Measurements from ENCODE around the gene USPL1.

USPL1 gene

GRCh38 chr13:30664689-30665275 lies 47.1 kb downstream of the USPL1 start:
- Histone ChIP-seq H3K9me3 (ENCODE audit: low read length) (no peaks in the 10 kb centered on the region), H3K36me3 (ENCODE audit: insufficient read depth, low read length) (no peaks in the 10 kb centered on the region), H3K9ac (ENCODE audit: low read length) (no peak overlapping the region), H3K4me1 (ENCODE audit: insufficient read depth, low read length) (peaks cover 4% of the 10 kb centered on the region), H3K4me3 (ENCODE audit: low read depth in 1 of 2, low read length in 2 of 2) (no peak overlapping the region), H3K27ac (ENCODE audit: low read depth, low read length) (no peak overlapping the region), H3K27me3 (ENCODE audit: control insufficient read depth in 1 of 2, insufficient read depth in 2 of 2, low read length in 2 of 2) (no peaks in the 10 kb centered on the region)

GRCh38 chr13:30665638-30666037 lies 47.9 kb downstream of the USPL1 start:
- H3K4me3 ChIP-seq (ENCODE audit: low read depth in 1 of 2, low read length in 2 of 2) = no peak overlapping the region

GRCh38 chr13:30666113-30666512 lies 48.4 kb downstream of the USPL1 start:
- H3K36me3 ChIP-seq (ENCODE audit: insufficient read depth, low read length) = no peaks in the 10 kb centered on the region
- no peak overlapping the region for H3K27ac ChIP-seq (ENCODE audit: low read depth, low read length)
- no peaks in the 10 kb centered on the region for H3K9me3 ChIP-seq (ENCODE audit: low read length)
- no peak overlapping the region for H3K9ac ChIP-seq (ENCODE audit: low read length)
- no peaks in the 10 kb centered on the region for H3K27me3 ChIP-seq (ENCODE audit: control insufficient read depth in 1 of 2, insufficient read depth in 2 of 2, low read length in 2 of 2)
- no peaks in the 10 kb centered on the region for H3K4me1 ChIP-seq (ENCODE audit: insufficient read depth, low read length)
- no peak overlapping the region for H3K4me3 ChIP-seq (ENCODE audit: low read depth in 1 of 2, low read length in 2 of 2)

More at GRCh38 chr13:30665638-30666037, 47.9 kb downstream of the USPL1 start:
- Histone ChIP-seq H3K9ac (ENCODE audit: low read length) (no peak overlapping the region), H3K27ac (ENCODE audit: low read depth, low read length) (no peak overlapping the region), H3K27me3 (ENCODE audit: control insufficient read depth in 1 of 2, insufficient read depth in 2 of 2, low read length in 2 of 2) (no peaks in the 10 kb centered on the region), H3K4me1 (ENCODE audit: insufficient read depth, low read length) (no peaks in the 10 kb centered on the region), H3K9me3 (ENCODE audit: low read length) (no peaks in the 10 kb centered on the region), H3K36me3 (ENCODE audit: insufficient read depth, low read length) (no peaks in the 10 kb centered on the region)

- Histone ChIP-seq H3K4me3 (ENCODE audit: low read depth in 1 of 2, low read length in 2 of 2) (no peak overlapping the region), H3K36me3 (ENCODE audit: insufficient read depth, low read length) (no peaks in the 10 kb centered on the region), H3K27ac (ENCODE audit: low read depth, low read length) (no peak overlapping the region), H3K4me1 (ENCODE audit: insufficient read depth, low read length) (no peaks in the 10 kb centered on the region), H3K27me3 (ENCODE audit: control insufficient read depth in 1 of 2, insufficient read depth in 2 of 2, low read length in 2 of 2) (no peaks in the 10 kb centered on the region), H3K9ac (ENCODE audit: low read length) (no peak overlapping the region), H3K9me3 (ENCODE audit: low read length) (no peaks in the 10 kb centered on the region)
These were observed 49.3 kb downstream of the USPL1 start for GRCh38 chr13:30667014-30667413.

- Histone ChIP-seq H3K4me1 (ENCODE audit: insufficient read depth, low read length) (no peaks in the 10 kb centered on the region), H3K27ac (ENCODE audit: low read depth, low read length) (no peak overlapping the region), H3K9ac (ENCODE audit: low read length) (no peak overlapping the region), H3K9me3 (ENCODE audit: low read length) (no peaks in the 10 kb centered on the region), H3K27me3 (ENCODE audit: control insufficient read depth in 1 of 2, insufficient read depth in 2 of 2, low read length in 2 of 2) (no peaks in the 10 kb centered on the region), H3K4me3 (ENCODE audit: low read depth in 1 of 2, low read length in 2 of 2) (no peak overlapping the region), H3K36me3 (ENCODE audit: insufficient read depth, low read length) (no peaks in the 10 kb centered on the region)
These were observed 50.6 kb downstream of the USPL1 start for GRCh38 chr13:30668312-30668711.

GRCh38 chr13:30671271-30671815 lies 53.6 kb downstream of the USPL1 start:
- Histone ChIP-seq H3K4me1 (ENCODE audit: insufficient read depth, low read length) (no peaks in the 10 kb centered on the region), H3K27ac (ENCODE audit: low read depth, low read length) (no peak overlapping the region), H3K9me3 (ENCODE audit: low read length) (no peaks in the 10 kb centered on the region), H3K27me3 (ENCODE audit: control insufficient read depth in 1 of 2, insufficient read depth in 2 of 2, low read length in 2 of 2) (no peaks in the 10 kb centered on the region), H3K9ac (ENCODE audit: low read length) (no peak overlapping the region), H3K36me3 (ENCODE audit: insufficient read depth, low read length) (no peaks in the 10 kb centered on the region), H3K4me3 (ENCODE audit: low read depth in 1 of 2, low read length in 2 of 2) (no peak overlapping the region)

GRCh38 chr13:30673669-30674521 lies 56.2 kb downstream of the USPL1 start:
- Histone ChIP-seq H3K4me1 (ENCODE audit: insufficient read depth, low read length) (no peaks in the 10 kb centered on the region), H3K9me3 (ENCODE audit: low read length) (no peaks in the 10 kb centered on the region), H3K4me3 (ENCODE audit: low read depth in 1 of 2, low read length in 2 of 2) (peak overlapping the region; percentile 14 to 42), H3K9ac (ENCODE audit: low read length) (no peak overlapping the region), H3K27me3 (ENCODE audit: control insufficient read depth in 1 of 2, insufficient read depth in 2 of 2, low read length in 2 of 2) (no peaks in the 10 kb centered on the region), H3K36me3 (ENCODE audit: insufficient read depth, low read length) (no peaks in the 10 kb centered on the region), H3K27ac (ENCODE audit: low read depth, low read length) (peak overlapping the region; percentile 13)

- H3K9ac ChIP-seq (ENCODE audit: low read length) = no peak overlapping the region
- H3K27ac ChIP-seq (ENCODE audit: low read depth, low read length) = no peak overlapping the region
- no peak overlapping the region for H3K4me3 ChIP-seq (ENCODE audit: low read depth in 1 of 2, low read length in 2 of 2)
These were observed 58.0 kb downstream of the USPL1 start for GRCh38 chr13:30675717-30676116.

GRCh38 chr13:30676672-30677071 lies 59.0 kb downstream of the USPL1 start:
- Histone ChIP-seq H3K27me3 (ENCODE audit: control insufficient read depth in 1 of 2, insufficient read depth in 2 of 2, low read length in 2 of 2) (no peaks in the 10 kb centered on the region), H3K36me3 (ENCODE audit: insufficient read depth, low read length) (no peaks in the 10 kb centered on the region), H3K9me3 (ENCODE audit: low read length) (no peaks in the 10 kb centered on the region), H3K27ac (ENCODE audit: low read depth, low read length) (no peak overlapping the region), H3K4me3 (ENCODE audit: low read depth in 1 of 2, low read length in 2 of 2) (no peak overlapping the region), H3K9ac (ENCODE audit: low read length) (no peak overlapping the region), H3K4me1 (ENCODE audit: insufficient read depth, low read length) (peaks cover 2% of the 10 kb centered on the region)

More at GRCh38 chr13:30675717-30676116, 58.0 kb downstream of the USPL1 start:
- no peaks in the 10 kb centered on the region for H3K4me1 ChIP-seq (ENCODE audit: insufficient read depth, low read length)
- no peaks in the 10 kb centered on the region for H3K9me3 ChIP-seq (ENCODE audit: low read length)
- H3K27me3 ChIP-seq (ENCODE audit: control insufficient read depth in 1 of 2, insufficient read depth in 2 of 2, low read length in 2 of 2) = no peaks in the 10 kb centered on the region
- H3K36me3 ChIP-seq (ENCODE audit: insufficient read depth, low read length) = no peaks in the 10 kb centered on the region

- H3K9ac ChIP-seq (ENCODE audit: low read length) = no peak overlapping the region
- H3K4me1 ChIP-seq (ENCODE audit: insufficient read depth, low read length) = peaks cover 9% of the 10 kb centered on the region
- H3K27ac ChIP-seq (ENCODE audit: low read depth, low read length) = no peak overlapping the region
- H3K27me3 ChIP-seq (ENCODE audit: control insufficient read depth in 1 of 2, insufficient read depth in 2 of 2, low read length in 2 of 2) = no peaks in the 10 kb centered on the region
- no peaks in the 10 kb centered on the region for H3K36me3 ChIP-seq (ENCODE audit: insufficient read depth, low read length)
- no peaks in the 10 kb centered on the region for H3K9me3 ChIP-seq (ENCODE audit: low read length)
- no peak overlapping the region for H3K4me3 ChIP-seq (ENCODE audit: low read depth in 1 of 2, low read length in 2 of 2)
These were observed 62.0 kb downstream of the USPL1 start for GRCh38 chr13:30679483-30680330.

GRCh38 chr13:30681843-30682242 lies 64.1 kb downstream of the USPL1 start:
- peak overlapping the region; percentile 29 for H3K27ac ChIP-seq (ENCODE audit: low read depth, low read length)

More at GRCh38 chr13:30681843-30682242, 64.1 kb downstream of the USPL1 start:
- H3K9me3 ChIP-seq (ENCODE audit: low read length) = no peaks in the 10 kb centered on the region
- no peaks in the 10 kb centered on the region for H3K27me3 ChIP-seq (ENCODE audit: control insufficient read depth in 1 of 2, insufficient read depth in 2 of 2, low read length in 2 of 2)
- no peaks in the 10 kb centered on the region for H3K36me3 ChIP-seq (ENCODE audit: insufficient read depth, low read length)
- no peak overlapping the region for H3K4me3 ChIP-seq (ENCODE audit: low read depth in 1 of 2, low read length in 2 of 2)
- peaks cover 9% of the 10 kb centered on the region for H3K4me1 ChIP-seq (ENCODE audit: insufficient read depth, low read length)
- no peak overlapping the region for H3K9ac ChIP-seq (ENCODE audit: low read length)

Measured in muscle layer of colon (tissue), 2 donors.